GM19452 (cell line): ENCODE data around the gene ZNF460.
A peak's percentile ranks its signal among the peaks of the same experiment; 100 is the strongest.

Experiments
- ATAC-seq: cut with Tn5 transposase; IDR thresholded peaks from one replicate; pipeline ENCODE4 v1.9.1; 2021; ENCODE audit not compliant: unreplicated experiment

Gene ZNF460

GRCh38 chr19:57279418-57280164, 694 bp upstream of the ZNF460 start:
- ATAC-seq = peak; percentile 62

GRCh38 chr19:57280962-57281400, 696 bp downstream of the ZNF460 start:
- no peak for ATAC-seq

DNA sequence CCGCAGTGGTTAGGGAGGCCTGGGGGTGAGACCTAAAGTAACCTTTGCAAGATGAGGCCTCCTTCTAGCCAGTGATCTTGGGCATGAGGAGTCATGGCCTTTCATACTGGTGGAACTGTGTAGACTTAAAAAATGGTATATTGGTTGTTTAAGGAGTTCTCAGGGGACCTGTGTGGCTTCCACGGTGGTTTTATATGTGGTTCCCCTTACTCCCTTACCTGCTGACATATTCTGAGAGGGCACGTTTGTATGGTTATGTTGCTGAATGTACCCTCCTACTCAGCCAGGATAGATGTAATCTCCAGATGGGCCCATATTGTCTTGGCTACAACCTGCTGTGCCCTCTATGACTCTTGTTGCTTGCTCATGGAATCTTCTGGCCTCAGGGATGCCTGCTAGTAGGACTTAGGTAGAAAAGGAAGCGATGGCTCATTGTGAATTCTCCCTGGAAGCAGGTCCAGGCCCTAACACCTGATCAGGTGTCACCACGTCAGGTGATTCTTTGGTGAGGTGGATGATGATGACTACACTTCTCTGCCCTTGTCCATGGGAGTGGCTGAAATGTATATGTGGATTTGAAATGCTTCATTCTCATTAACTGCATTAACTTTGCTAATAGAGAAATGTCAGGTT, 1.8 kb downstream of the ZNF460 start:
- ATAC-seq = no peak

- no peak for ATAC-seq
Observed at GRCh38 chr19:57288373-57288772, 8.1 kb downstream of the ZNF460 start.

- no peak for ATAC-seq
Observed at GRCh38 chr19:57290970-57291369, 10.7 kb downstream of the ZNF460 start.

- no peak for ATAC-seq
Observed at GRCh38 chr19:57292547-57292946, 12.3 kb downstream of the ZNF460 start.

- no peak for ATAC-seq
Observed at GRCh38 chr19:57293719-57294118, 13.4 kb downstream of the ZNF460 start.

DNA sequence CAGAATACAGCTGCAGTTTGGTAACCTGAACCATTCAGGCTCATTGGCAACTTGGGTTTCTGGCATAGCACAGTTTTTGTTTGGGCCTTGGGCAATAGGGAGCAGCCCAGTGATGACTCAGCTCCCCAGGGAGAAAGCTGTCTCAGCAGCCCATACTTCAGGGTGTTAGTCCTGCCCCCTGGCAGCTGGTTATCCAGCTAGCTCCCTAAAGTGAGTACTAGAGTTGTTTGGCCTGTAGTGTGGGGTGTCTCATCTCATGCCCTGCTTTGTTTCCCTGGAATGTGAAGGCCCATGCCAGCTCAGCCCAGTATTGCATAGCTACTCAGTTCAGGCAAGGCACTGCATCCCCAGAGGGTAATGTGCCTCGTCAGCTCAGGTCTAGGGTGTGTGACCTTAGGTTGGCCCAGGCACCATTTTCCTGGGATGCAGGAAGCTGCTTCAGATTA, 21.8 kb downstream of the ZNF460 start:
- ATAC-seq = no peak

DNA sequence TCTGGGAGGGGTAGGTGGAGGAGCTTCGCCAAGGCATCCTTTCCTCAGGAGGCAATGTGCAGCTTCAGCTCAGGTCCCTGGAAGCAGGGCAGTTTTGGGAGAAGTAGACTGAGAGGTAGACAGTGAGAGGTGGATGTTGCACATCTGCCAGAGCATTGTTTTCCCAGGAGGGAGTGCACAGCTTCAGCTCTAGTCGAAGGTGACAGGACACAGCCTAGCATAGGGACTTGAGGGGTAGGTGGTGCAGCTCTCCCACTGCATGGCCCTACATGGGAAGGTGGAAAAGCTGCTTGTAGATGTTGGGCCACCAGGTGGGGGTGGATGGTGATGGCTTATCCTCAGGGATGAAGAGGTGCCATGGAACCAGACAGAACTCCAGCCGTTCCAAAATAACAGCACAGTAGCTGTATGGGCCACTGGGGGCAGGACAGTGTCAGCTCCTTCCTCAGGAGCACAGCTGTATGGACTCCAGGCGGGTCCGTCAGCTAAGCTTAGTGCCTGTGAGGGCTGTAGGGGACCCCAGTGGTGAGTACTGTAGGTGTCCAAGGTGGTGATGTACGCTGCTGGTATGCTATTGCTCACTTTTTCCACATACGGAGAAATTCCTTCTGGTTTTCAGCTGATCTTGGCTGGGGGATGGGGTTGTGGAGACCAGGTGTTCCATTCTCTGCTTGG, 22.6 kb downstream of the ZNF460 start:
- no peak for ATAC-seq

GRCh38 chr19:57305056-57305455, 24.8 kb downstream of the ZNF460 start:
- ATAC-seq = no peak

DNA sequence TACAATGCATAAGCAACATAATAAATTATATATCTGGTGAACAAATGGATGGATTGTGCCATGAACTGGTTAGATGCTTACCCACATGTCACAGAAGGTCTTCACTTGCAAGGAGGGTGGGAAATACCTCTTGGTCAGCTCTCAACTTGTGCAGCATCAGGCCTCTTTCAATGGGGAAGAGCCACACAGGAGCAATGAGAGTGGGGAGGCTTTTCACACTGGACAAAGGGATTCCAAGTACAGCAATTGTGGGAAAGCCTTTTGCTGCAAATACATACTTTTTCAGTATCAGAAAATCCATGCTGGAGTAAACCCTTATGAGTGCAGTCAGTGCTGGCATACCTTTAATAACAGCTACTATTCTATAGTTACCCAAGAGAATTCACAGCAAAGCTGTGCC, 28.2 kb downstream of the ZNF460 start:
- no peak for ATAC-seq

- ATAC-seq = no peak
Observed at GRCh38 chr19:57310792-57311191, 30.5 kb downstream of the ZNF460 start.

- no peak for ATAC-seq
Observed at GRCh38 chr19:57314146-57314545, 33.9 kb downstream of the ZNF460 start.

DNA sequence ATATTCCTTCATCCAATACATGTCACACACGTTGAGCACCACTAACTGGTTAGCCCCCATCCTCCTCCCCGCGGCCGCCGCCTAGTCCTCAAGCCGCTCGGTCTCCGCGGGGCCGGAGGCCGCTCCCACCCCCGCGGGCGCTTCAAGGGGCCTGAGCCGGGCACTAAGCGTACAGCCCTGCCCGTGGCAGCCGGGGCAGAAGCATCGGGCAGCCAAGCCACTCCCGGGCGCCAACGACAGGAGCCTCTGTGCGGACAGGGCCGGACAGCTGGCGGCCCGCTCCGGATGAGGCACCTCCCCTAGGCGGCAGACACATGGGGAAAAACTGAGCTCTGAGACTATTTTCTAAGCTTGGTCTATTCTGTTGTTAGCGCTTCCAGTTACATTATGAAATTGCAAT, 37.2 kb downstream of the ZNF460 start:
- ATAC-seq = no peak

- ATAC-seq = no peak
Observed at GRCh38 chr19:57319869-57320179, 39.5 kb downstream of the ZNF460 start.

DNA sequence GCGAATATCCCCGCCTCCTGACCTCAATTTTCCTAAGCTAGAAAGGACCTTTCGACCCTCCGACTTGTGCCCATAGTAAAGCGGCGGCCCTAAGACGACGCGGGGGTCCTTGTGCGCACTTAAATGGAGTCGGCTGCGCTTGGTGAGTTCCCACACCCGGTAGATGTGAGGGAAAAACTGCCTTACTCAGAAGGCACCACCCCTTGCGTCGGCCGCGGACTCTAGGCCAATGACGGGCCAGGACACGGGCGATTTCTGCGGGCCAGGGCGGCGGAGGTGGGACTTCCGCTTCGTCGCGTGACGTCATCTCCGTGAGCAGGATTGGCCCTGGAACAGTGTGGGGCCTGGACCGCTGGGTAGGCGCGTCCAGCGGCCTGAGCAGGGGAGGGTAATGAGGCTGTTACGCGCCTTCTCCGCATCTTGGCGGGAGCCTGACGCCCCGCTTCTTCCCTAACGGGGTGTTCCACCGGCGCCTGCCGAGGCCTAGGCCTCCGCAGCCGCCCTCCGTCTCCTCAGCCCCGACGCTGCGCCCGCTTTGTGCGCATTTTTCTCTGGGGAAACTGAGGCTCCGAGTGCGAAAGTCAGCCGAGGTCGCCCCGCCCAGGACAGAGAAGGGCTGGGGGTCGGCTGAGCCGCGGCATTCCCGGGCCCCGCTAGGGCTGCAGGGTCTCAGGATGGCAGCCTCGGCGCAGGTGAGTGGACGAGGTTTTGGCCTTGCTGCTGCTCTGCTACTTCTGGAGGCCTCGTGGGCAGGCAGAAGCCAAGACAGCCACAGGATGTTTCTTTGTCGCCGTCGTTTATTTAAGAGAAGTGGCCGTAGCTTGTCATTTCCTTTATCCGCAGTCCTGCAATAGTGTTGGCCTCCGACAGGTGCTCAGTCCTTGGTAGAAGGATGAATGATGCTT, 40.1 kb downstream of the ZNF460 start, which contains the start of gene ZNF543:
ZNF543 (plus strand) TSS at position 293 of the 905 bp plus-strand sequence; CDS start at position 675, 382 bp downstream.
- ATAC-seq = peak; percentile 99

DNA sequence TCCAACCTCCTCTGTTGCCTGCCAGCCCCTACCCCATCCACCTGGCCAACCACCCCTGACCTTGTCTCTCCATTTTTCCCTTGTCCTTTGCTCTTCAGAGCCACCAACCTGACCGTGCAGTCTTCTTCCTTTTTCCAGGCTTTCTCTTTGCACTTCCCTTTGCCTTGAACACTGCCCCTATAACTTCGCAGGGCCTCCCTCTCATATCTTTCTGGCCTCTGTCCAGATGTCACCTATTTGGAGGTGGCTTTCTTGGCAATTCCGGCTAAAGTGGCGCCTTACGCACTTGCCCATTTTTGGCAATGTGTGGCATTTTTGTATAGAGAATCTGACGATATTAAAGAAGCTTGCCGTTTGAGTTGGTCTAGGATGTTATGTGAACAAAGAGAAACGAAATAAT, 40.8 kb downstream of the ZNF460 start:
- no peak for ATAC-seq

GRCh38 chr19:57321751-57322150, 41.5 kb downstream of the ZNF460 start:
- ATAC-seq = no peak

DNA sequence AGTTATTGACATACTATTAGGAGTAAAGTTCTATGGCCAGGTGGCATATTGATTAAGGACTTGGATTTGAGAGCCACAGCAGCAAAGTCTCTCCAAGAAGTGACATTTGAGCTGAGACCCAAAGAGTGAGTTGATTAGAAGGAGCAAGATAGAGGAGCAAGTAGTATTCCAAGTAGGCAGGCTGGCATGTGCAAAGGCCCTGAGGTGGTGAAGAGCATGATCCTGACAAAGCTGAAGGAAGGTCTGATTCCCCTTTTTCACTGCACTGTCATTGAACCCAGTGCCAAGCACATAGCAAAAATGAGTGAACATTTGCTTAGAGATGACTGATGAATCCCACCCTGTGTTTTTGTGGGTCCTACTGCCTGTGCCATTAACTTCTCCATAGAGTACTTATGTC, 44.7 kb downstream of the ZNF460 start:
- no peak for ATAC-seq

GRCh38 chr19:57327993-57328392, 47.7 kb downstream of the ZNF460 start:
- ATAC-seq = no peak

- no peak for ATAC-seq
Observed at GRCh38 chr19:57334191-57334590, 53.9 kb downstream of the ZNF460 start.
